WI38 (cell line): Measurements from ENCODE around the gene HMCN2.

Experiments
- H3K4me3 ChIP-seq: 2 replicates; pipeline ENCODE4 v1.5.1; 2011; ENCODE audit warnings: low read depth, mild to moderate bottlenecking, control low read depth, low read length
- TF ChIP-seq, protein P1 (sequence below): IDR thresholded peaks from 2 replicates; pipeline ENCODE4 v1.5.1; 2012; ENCODE audit warnings: low read depth, mild to moderate bottlenecking, control low read depth, low read length

Gene HMCN2

DNA sequence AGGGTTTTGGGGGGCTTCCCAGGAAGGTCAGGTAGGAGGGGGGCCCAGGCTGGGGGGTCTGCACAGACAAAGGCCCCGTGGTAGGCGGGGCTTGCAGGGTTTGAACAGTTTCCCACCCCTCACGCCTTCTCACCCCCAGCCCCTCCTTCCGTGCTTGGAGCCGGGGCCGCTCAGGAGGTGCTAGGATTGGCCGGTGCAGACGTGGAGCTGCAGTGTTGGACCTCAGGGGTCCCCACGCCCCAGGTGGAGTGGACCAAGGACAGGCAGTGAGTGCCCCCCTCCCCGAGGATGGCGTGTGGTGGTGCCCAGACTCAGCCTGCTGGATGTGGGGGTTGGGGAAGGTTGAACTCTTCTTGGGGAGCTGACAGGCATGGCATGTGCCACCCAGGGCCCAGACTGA, 83.8 kb downstream of the HMCN2 start:
- TF ChIP-seq, protein P1, sequence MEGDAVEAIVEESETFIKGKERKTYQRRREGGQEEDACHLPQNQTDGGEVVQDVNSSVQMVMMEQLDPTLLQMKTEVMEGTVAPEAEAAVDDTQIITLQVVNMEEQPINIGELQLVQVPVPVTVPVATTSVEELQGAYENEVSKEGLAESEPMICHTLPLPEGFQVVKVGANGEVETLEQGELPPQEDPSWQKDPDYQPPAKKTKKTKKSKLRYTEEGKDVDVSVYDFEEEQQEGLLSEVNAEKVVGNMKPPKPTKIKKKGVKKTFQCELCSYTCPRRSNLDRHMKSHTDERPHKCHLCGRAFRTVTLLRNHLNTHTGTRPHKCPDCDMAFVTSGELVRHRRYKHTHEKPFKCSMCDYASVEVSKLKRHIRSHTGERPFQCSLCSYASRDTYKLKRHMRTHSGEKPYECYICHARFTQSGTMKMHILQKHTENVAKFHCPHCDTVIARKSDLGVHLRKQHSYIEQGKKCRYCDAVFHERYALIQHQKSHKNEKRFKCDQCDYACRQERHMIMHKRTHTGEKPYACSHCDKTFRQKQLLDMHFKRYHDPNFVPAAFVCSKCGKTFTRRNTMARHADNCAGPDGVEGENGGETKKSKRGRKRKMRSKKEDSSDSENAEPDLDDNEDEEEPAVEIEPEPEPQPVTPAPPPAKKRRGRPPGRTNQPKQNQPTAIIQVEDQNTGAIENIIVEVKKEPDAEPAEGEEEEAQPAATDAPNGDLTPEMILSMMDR = no peak
- no peak overlapping the region for H3K4me3 ChIP-seq

DNA sequence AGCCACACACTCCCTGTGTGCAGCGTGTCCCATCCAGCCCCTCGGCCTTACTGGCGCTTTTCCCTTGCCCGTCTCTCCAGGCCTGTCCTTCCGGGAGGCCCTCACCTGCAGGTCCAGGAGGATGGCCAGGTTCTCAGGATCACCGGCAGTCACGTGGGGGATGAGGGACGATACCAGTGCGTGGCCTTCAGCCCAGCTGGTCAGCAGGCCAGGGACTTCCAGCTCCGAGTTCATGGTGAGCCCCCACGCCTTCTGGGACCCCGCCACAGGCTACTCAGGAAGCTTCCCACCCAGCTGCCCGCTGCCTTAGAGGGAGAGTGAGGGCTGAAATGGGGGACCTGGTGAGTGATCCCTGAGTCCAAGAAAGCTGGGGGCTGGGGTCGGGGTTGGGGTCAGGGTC, 85.8 kb downstream of the HMCN2 start:
- TF ChIP-seq, protein P1 = no peak

DNA sequence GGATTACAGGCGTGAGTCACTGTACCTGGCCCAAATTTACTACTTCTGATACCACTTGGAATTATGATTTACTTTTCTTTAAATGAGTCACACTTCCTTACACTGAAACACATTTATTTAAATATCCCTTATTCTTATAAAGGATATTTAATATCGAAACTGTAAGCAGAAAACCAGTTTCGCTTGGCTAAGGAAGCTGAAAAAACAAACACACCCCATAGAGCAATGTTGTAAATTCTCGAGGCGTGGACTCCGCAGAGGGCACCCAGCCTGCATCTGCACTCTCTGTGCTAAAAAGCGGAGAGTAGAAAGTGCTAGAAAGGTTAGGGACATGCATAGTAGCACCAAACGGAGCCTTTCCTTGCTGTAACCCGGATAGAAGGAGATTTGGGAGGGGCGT, 86.5 kb downstream of the HMCN2 start:
- H3K4me3 ChIP-seq = no peak overlapping the region
- TF ChIP-seq, protein P1 = no peak

More for the DNA sequence above, 85.8 kb downstream of the HMCN2 start:
- no peak overlapping the region for H3K4me3 ChIP-seq

DNA sequence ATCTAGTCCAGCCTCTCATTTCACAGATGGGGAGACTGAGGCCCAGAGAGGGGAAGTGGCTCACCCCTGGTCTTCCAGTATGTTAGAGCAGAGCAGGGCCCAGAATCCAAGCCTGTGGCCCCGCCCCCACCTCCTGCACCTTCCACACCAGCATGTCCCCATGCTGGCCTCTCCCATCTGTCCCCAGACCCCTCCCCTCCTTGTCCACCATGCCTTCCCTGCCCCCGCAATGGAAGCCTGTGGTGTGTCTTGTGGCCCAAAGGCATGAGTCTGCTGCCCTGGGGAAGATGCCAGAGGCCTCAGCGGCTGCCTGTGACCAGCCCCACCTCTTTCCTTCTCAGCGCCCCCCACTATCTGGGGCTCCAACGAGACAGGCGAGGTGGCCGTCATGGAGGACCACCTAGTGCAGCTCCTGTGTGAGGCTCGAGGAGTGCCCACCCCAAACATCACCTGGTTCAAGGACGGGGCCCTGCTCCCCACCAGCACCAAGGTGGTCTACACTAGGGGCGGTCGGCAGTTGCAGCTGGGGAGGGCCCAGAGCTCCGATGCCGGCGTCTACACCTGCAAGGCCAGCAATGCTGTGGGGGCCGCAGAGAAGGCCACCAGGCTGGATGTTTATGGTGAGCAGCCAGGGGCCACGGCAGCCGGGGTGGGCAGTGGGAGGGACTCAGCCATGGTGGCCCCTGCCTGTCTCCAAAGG, 87.2 kb downstream of the HMCN2 start:
- no peak overlapping the region for H3K4me3 ChIP-seq
- TF ChIP-seq, protein P1 = no peak

DNA sequence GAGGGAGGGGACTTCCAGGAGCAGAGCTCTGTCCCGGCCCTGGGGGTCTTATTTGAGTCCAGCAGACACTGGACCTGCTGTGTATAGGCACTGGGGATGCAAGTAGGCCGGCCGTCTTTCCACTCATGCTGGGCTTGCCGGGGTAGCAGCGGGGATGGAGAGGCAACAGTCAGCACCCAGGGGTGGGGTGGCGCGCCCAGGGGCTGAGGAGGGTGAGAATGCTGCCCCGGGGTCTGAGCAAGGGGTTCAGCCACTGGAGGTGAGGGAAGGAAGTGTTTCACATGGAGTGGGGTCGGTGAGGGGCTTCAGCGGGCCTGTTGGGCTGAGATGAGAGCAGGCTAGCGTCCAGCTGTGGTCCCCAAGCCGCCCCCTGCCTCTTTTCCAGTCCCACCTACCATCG, 88.8 kb downstream of the HMCN2 start:
- H3K4me3 ChIP-seq = no peak overlapping the region
- TF ChIP-seq, protein P1 = no peak

DNA sequence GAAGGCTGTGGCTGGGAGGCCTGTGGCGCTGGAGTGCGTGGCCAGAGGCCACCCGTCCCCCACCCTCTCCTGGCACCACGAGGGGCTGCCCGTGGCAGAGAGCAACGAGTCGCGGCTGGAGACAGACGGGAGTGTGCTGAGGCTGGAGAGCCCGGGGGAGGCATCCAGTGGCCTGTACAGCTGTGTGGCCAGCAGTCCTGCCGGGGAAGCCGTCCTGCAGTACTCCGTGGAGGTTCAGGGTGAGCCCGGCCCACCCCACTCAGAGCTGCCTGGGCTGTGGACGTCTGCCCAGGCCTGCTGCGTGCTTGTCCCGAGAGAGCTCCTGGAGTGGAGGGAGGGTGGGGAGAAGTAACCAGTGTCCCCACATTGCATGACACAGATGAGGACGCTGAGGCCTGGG, 89.2 kb downstream of the HMCN2 start:
- no peak overlapping the region for H3K4me3 ChIP-seq
- TF ChIP-seq, protein P1 = no peak

DNA sequence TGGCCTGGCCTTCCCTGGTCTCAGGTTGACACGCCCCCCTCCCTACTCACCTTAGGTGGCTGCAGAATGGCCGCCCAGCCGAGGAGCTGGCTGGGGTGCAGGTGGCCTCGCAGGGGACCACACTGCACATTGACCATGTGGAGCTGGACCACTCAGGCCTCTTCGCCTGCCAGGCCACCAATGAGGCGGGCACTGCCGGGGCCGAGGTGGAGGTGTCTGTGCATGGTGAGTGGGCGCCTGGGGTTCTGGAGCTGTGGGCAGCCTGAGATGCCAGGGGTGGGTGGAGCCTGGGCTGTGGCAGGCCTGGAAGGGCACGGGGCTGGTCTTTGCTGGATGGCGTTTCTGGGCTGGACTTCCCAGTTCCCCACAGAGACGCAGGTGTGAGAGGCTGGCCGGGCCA, 90.5 kb downstream of the HMCN2 start:
- TF ChIP-seq, protein P1 = no peak
- no peak overlapping the region for H3K4me3 ChIP-seq
